Hematopoietic multipotent progenitor cell treated with erythropoietin and hydrocortisone succinate and interleukin-3 and kit ligand, for 4 days (in vitro differentiated cells): ENCODE measurements around the gene BAIAP3.

Experiments used
- DNase-seq: peaks from one replicate; pipeline ENCODE4 v3.0.0-alpha.2; 2015

The BAIAP3 gene

DNA sequence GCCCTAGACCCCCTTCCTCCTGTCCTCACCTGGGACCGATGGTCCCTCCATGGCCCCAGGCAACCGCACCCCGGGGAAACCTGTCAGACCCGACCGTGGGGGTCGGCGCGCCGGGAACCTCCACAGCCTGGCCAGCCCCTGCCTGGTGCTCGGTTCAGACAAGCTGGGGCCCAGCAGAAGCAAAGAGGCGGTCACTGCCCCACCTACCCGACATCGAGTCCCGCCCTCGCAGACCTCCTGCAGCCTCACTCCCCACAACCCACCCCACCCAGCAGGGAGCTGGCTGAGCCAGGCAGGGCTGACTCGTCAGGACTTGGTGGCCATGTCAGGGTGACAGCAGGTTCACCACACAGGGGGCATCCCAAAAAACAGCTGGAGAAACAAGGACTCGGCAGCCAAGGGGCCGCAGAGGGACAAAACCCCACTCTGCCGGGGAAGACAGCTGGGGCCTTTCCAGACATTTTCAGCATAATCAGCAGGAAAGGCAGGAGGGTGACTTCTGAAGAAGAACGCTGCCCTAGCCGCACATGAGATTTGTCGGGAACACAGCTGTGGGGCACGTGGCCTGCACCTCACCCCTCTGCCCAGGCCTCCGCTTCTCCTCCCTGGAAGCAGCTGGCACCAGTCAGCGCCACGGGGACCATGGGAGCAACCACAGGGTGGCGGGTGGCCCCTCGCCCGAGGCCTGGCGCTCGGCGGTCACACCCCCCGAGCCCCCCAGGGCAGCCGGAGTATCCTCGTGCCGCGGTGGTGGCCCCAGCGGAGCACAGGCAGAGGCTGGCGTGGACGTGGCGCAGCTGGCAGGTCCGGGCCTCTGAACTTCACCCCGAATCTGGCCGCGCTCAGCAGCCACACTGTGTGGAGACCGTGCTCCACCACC lies 41.2 kb downstream of the BAIAP3 start:
- peak; percentile 22 for DNase-seq

DNA sequence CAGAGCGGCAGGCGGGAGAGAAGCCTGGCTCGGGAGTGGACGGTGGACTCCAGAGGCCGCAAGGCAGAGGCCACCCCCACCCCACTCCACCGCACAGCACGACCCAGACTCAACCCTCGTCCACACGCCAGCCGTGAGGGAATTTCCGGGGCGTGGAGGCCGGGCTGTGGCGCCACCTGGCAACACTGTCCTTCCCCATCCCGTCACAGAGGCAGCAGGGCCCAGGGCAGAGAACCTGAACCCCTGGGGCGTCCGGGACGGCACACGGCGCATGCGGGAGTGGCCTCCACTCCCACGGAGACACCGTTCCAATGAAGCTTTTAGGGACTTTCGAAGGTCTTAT lies 41.8 kb downstream of the BAIAP3 start:
- DNase-seq: no peak

DNA sequence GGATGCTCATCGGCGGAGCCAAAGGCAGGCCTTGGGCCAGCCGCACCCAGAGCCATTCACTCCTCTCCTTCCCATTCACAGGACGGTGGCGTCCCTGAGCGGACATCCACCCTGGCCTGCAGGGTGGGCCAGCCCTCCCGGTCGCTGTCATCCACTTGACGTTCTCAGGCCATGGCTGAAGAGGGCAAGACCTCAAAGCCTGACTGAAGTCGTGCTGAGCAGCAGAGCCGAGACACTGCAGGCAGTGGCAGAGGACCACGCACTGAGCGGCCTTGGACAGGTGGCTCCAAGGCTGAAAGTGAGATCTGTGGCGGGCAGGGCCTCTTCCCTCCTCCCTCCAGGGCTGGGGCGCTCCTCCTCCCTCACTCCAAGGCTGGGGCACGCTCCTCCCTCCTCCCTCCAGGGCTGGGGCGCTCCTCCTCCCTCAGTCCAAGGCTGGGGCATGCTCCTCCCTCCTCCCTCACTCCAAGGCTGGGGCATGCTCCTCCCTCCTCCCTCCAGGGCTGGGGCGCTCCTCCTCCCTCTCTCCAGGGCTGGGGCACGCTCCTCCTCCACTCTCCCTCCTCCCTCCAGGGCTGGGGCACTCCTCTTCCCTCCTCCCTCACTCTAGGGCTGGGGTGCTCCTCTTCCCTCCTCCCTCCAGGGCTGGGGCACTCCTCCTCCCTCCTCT lies 42.4 kb downstream of the BAIAP3 start:
- DNase-seq: no peak

DNA sequence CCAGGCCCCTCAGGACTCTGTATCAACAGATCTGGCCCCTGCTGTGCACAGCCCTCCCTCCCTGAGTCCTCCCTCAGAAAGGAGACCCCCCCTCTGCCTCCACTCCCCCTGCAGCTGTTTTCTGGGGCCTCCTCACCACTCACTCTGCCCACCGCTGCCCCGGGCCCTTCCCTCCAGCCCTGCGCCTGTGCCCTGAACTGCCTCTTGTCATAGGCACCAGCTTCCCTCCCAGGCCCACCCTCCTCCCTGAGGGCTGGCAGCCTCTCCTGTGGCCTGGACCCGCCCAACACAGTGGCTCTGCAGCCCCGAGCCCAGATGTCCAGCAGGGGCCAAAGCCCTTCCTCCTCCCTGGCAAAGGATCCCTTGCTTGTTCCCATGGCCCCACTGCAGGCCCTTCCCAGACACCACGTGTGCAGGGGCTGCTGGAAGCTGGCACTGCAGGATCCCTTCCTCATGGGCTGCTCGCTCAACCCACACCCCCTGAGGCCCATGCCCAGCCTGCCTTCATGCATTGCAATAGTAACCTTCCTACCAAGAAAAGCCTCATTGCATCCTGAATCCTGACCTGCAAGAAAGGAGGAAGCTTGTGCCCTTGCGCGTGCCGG lies 44.1 kb downstream of the BAIAP3 start:
- no peak for DNase-seq

DNA sequence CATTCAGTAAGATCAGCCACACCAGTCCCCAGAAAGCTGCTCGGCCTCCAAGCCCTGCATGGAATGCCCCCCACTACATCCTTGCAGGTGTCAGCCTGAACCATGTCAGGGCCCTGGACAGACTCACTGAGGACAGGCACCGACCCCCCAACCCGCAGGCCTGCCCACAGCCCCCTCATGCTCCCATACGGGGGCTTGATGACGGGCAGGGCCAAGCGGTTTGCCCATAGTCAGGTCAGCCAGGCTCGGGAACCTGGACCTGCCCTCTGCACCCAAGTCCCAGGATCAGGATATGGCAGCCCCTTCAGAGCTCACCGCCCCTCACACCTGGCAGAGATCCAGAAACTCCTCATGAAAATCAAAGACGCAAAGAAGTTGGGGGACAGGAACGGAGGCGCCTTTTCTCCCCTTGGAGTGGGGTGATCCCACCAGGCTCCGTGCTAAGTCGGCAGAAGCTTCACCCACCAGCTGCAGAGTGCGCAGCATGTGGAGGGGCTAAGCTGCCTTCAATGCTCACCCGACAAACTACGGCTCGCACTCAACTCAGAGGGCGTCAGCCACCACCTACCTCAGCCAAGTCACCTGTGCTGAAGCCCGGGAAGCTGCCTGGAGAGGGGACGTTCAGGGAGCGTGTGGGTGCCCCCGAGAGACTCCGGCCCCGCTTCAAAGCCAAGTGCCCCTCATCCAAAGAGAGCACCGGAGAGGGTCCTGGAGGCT lies 44.8 kb downstream of the BAIAP3 start:
- DNase-seq: no peak

DNA sequence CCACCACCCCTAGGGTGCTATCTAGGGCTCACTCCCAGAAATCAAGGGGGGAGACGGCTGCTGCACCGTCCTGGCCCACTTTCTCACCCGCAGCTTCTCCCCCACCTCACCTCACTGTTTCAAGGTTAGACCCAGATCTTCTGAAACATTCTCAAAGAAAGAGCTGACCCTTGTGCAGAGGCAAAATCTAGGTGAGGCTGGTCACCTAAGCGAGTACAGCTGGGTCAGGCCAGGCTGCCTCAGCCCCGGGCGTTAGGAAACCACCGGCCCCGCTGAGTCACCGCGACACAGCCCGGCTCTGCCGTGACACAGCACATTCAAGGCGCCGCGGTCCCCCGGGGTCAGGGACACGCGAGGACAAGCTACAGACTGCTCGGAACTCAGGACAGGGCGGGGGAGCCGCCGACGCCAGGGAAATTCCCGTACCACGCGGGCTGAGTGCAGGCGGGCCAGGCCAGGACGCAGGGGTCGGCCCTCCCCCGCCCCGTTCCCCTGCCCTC lies 45.4 kb downstream of the BAIAP3 start:
- peak; percentile 87 for DNase-seq

DNA sequence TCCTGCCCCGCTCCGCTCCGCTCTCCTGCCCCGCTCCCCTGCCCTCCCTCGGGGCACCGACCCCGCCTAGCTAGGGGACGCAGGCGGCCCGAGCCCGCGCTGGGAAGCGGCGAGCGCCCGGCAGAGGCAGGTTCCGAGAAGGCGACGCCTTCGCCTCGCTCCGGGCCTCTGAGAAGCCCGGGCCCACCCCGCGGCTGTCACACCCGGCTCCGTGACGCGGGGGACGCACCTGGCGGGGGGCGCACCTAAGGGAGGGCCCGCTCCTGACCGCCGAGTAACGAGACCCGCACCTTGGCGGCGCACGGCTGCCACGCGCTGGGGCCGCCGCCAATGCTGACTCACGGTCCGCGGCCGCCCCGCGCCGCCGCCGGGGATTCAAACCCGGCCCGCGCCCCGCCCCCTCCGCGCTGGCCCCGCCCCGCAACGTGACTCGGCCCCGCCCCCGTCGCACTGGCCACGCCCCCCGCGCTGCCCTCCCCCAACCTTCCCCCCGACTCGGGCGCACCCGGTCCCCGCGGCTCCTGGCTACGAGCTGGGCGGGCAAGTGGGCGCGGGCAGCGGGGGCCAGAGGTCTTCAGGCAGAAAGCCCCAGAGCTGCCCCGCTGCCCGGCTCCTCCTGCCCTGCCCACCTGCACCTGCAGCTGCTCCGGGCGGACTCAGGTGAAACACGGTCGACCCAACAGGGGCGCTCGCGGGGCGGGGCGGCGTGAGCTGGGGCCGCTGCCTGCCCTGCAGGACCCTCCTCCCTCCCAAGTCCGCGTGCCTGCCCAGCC lies 46.0 kb downstream of the BAIAP3 start:
- DNase-seq: peak; percentile 84

DNA sequence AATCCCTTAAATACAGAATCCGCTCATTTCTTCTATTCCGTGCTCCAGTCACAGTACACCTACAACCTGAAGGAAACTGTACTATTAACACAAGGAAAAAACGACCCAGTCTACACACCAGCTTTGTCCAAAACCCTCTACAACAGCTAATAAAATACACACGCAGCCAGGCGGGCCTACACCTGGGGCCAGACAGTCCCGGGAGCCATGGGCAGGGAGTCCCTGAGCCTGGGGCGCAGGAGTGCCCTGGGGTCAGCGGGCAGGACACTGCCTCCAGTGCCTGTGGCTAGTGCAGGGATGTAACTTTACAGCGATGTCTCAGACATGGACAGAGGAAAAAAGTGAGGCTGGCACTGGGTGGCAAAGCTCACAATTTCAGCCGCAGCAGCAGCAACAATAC lies 46.8 kb downstream of the BAIAP3 start:
- no peak for DNase-seq

DNA sequence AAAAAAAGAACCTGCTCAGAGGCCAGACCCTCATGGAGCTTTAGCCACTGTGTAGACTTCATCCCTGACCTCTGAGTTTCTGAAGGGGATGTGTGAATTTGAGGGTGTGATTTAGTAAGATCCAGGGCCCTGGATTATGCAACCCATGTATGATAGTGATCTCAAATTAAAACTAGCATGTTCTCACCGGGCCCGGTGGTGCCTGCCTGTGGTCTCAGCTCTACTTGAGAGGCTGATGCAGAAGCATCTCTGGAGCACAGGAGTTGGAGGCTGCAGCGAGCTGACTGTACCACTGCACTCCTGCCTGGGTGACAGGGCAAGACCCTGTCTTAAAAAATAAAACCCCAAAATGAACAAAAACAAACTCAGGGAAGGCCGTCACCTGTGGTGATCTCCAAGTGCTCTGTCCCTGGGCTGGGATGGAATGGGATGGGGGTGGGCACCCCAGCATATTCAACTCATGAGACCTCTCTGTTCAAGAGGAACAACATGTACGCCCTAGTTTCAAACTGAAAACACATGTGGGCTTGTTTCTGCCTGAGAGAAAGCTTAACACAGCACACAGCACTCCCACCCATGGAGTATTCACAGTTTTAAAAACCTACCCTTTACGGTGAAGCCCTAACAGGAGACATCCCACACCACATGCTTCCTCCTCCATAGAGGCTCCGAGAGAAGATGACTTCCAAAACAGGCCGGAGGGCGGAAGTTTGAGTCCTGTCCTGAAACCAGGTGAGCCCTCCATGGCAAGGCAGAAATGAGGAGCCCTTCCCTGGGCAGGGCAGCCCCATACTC lies 48.4 kb downstream of the BAIAP3 start:
- DNase-seq: peak; percentile 56

DNA sequence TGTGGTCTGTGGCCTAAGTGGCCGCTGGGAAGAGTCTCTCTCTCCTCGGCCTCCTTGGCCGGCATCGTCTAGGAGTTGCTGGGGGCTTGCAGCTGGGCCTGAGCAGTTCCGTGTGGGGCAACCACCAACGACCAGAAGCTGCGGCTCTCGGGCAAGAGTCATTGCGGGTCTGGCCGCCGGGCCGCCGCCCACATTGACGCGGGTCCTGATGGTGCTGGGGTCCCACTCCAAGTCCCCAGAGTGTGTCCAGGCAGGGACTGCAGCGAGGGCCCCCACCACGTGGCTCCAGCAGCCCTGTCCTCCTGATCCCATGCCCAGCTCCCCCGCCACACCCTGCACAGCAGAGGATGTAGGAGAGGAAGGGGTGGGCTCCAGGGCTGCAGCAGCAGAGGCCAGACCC lies 50.1 kb downstream of the BAIAP3 start:
- DNase-seq: no peak

DNA sequence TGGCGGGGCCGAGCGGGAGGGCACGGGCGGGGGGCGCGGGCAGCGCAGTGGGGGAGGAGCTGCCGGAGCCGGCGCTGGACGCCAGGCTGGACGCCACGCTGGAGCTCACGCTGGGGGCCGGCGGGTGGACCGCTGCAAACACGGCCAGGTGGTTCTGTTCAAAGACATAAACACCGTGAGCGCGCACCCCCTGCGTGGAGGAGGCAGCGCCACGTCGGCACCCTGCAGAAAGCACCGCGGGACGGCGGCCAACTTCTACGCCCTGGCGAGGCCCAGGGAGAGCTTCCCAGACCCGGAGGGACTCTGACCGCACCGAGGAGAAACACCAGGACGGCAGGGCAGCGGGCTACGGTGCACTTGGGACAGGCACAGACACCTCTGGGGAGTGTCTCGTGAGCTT lies 51.8 kb downstream of the BAIAP3 start:
- no peak for DNase-seq

DNA sequence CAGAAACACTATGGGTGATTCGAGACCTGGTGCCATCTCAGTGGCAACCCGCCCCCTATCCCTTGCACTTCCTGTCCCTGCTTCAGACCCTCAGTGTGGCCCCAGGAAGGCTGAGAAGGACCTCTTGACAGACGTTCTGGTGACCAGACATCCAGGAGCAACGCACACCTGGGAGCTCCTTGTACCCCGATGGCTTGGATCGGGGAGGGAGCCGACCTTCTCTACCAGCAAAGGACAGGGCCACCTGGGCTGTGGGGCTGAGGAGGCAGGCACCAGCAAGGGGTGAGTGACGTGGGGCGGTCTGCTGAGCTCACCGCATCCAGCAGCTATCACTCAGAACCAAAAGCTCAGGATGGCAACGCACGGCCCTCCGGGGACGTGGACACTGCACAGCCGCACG lies 53.9 kb downstream of the BAIAP3 start:
- no peak for DNase-seq

DNA sequence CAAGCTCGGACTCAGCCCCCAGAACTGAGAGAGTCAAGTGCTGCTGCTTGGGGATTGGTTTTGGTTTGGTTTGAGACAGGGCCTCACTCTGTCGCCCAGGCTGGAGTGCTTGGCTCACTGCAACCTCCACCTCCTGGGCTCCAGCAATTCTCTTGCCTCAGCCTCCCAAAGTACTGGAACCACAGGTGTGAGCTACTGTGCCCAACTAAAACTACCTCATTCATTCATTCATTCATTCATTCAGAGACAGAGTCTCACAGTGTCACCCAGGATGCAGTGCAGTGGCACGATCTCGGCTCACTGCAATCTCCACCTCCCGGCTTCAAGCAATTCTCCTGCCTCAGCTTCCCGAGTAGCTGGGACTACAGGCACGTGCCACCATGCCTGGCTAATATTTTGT lies 56.3 kb downstream of the BAIAP3 start:
- DNase-seq: no peak

DNA sequence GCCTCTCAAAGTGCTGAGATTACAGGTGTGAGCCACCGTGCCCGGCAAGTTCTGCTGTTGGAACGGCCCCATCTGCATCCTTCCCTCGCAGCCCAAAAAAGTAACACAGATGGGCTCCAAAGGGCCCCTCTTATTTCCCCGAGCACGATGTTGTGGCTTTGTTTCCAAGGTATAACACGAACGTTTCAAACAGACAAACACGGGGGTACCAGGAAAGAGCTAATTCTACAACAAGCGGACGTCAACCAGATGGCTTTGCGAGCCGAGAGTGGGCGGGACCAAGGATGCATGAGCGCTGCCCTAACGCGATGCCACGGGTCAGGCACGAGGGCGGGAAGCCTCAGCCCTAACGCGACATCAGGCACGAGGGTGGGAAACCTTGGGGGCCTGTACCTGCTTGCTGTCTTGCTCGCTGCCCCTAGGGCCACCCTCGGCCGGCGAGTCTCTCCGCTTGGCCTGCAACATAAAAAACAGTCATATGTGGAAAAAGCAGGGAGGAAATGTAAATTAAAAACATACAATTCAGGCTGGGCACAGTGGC lies 56.9 kb downstream of the BAIAP3 start:
- DNase-seq: no peak

DNA sequence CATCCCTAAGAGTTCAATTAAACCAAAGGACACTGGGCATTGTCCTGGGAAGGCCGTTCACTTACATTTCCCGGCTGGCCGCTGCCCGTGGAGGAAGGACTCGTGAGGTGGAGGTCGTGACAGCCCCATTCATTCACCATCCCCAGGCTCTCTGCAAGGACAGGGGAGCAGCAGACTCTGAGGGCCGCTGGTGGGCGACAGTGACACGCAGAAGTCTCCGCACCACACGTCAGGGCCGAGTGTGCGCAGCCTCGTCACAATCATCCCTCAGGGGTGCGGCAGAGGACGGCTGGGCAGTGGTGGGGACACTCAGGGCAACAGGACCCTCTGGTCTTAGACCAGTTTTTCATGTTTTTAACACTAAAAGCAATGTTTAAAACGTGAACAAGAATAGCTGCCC lies 59.4 kb downstream of the BAIAP3 start:
- no peak for DNase-seq

DNA sequence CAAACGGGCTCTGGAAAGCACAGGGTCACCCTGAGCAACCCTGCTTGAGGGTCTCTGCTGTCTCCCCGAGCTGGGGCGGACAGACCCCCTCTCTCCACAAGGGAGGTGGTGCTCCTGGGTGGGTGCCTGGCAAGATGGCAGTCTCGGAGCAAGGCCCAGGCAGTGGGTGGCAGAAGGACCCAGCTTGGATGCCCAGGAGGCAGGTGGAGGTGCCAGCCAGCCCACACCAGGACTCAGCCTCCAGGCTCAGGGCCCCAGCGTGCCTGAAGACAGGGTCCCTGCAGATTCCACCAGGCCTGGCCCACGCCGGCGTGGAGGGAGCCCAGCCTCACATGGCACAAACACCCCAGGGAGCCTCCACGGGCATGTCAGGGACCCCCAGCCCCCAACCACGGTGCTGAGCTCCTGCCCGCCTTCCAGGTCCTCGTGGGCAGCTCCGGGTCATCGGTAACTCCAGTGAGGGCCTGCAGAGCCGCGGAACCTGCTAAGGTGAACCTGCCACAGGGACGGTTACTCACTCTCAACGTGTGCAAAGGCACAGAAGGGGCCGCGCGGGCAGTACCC lies 60.2 kb downstream of the BAIAP3 start:
- DNase-seq: no peak

DNA sequence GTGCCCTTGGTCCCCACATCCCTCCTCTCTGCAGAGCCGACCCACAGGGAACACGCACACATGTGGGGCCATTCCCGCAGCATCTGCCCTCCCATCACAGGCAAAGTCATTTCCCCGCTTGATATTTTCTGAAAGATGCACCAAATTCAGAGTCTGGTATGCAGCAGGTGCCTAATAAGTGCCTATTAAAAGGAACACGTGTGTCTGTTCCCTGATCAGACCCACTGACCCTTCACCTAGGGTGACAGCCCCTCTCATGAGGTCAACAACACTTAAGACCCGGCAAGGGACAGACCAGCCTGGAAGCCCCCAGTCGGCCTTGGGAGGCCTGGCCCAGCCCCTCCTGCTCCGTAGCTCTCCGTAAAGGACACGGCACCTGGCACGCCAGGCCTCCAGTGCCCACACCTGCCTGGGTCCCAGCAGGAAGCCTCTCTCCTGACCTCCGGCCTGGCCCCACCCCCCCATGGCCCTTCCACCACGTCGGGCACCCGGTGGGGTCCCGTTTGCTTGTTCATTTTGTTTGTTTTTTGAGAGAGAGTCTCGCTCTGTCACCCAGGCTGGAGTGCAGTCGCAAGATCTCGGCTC lies 61.0 kb downstream of the BAIAP3 start:
- DNase-seq: no peak

DNA sequence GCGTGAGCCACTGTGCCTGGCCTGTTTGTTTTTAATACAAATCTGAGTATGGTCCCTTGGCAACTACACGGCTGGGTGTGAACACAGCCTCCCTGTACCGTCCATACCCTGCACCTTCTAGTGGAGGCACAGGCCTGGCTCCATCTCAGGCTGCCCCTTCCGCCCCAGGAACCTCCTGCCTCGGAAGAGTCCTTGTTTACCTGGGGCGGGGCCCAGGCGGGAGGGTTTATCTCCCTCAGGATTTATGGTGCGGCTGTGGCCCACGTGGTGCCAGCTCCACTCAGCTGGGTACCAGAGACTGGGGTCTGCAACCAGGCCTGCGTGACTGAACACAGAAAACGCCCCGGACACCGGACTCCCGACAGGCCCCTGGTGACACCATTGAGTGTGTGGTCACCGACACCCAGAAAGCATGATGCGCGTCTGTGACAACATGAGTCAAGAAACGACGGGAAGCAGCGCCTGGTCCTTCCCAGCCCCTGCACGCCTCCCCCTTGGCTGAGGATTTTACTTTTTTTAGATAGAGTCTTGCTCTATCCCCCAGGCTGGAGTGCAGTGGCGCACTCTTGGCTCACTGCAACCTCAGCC lies 62.1 kb downstream of the BAIAP3 start:
- no peak for DNase-seq

DNA sequence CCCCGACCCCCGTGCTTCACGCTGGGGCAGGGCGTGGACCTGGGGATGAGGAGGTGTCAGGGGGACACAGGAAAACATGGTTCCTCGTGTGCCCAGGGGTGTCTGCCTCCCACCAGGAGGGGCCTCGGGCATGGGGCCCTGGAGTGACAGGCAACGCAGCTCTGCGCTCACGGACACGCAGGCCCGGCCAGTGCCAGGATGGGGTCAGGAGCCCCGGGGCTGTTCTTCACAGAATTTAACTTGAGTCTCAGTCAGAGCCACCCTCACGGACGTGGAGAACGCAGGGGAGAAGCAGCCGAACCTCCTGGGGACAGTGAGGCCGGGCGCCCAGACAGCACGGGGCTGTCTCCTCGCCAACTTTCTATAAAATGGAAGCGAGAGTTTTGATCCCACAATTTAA lies 64.3 kb downstream of the BAIAP3 start:
- no peak for DNase-seq

DNA sequence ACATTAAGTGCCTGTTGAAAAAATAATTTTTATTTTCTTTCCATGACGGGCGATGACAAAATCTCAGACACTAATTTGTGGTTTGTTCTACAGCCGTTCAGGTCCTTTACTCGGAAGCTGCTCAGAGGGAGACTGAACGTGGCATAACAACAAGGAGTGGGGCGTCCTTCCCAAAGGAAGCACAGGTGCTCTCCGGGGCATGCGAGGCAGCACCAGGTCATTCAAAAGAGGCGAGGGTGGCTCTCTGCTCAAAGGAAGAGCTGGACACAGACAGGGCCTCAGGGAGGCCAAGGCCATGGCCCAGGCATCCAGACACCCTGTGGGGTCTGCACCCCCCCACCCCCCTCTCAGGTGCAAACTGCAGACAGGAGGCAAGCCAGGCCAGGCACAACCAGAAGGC lies 64.9 kb downstream of the BAIAP3 start:
- no peak for DNase-seq
